Measurements from ENCODE around the gene RGS11.
A peak's percentile ranks its signal among the peaks of the same experiment; 100 is the strongest.
"Not testable (repeated sequence)": the region's sequence is repeated elsewhere in the genome, so short reads cannot be mapped to it uniquely, and the experiment has no call there.

RGS11 gene

GRCh38 chr16:279531-279930, 3.8 kb upstream of the RGS11 start:
- DNase-seq, result no peak

GRCh38 chr16:278863-279366, 3.2 kb upstream of the RGS11 start:
- no peak for DNase-seq

GRCh38 chr16:276426-277077, 808 bp upstream of the RGS11 start:
- DNase-seq, result no peak

- DNase-seq, result no peak
Observed at GRCh38 chr16:275041-275641, 603 bp downstream of the RGS11 start.

GRCh38 chr16:273547-274421, 2.0 kb downstream of the RGS11 start:
- DNase-seq, result no peak

- DNase-seq, result no peak
Observed at GRCh38 chr16:272633-273546, 2.9 kb downstream of the RGS11 start.

GRCh38 chr16:270381-271255, 5.1 kb downstream of the RGS11 start:
- DNase-seq, result no peak

GRCh38 chr16:269061-269796, 6.5 kb downstream of the RGS11 start:
- DNase-seq, result no peak

GRCh38 chr16:268141-269053, 7.3 kb downstream of the RGS11 start:
- DNase-seq, result no peak

GRCh38 chr16:267562-267961, 8.2 kb downstream of the RGS11 start:
- DNase-seq, result not testable (repeated sequence)

GRCh38 chr16:266258-267164, 9.2 kb downstream of the RGS11 start:
- DNase-seq, result no peak

- peak; percentile 10 for DNase-seq
Observed at GRCh38 chr16:265711-266110, 10.0 kb downstream of the RGS11 start.

- no peak for DNase-seq
Observed at GRCh38 chr16:265002-265529, 10.7 kb downstream of the RGS11 start.

GRCh38 chr16:264440-264951, 11.2 kb downstream of the RGS11 start:
- no peak for DNase-seq

- DNase-seq, result no peak
Observed at GRCh38 chr16:263944-264343, 11.8 kb downstream of the RGS11 start.

- DNase-seq, result no peak
Observed at GRCh38 chr16:263182-263774, 12.5 kb downstream of the RGS11 start.

GRCh38 chr16:262121-262745, 13.5 kb downstream of the RGS11 start:
- no peak for DNase-seq

All from stimulated activated naive CD4-positive, alpha-beta T cell treated with Interleukin-2 at 50 U/mL for 16 hours (primary cell).